CD14-positive monocyte (primary cell): ENCODE results near the gene DNAAF5. TPM values are rescaled to one million over a fixed set of nuclear protein-coding genes. Genes with fewer than 3 reads are reported as not detected.

ENCODE experiments used
- DNase-seq, 3 donors: peaks; one replicate each; pipeline ENCODE4 v3.0.0-alpha.2; 2011 to 2022
- H2AFZ ChIP-seq: 2 replicates; pipeline ENCODE4 v1.6.0; 2012; ENCODE audit warnings: mild to moderate bottlenecking, low read depth, low read length, inconsistent platforms; ENCODE audit not compliant: insufficient read depth, poor library complexity, severe bottlenecking
- H3K27ac ChIP-seq, 2 donors: 1 replicate in 1 of 2; 2 replicates in 1 of 2; pipeline ENCODE4 v1.5.1; 2012 to 2013; ENCODE audit warnings: low read length in 2 of 2, control low read depth in 1 of 2, inconsistent platforms in 1 of 2, low read depth in 1 of 2, mild to moderate bottlenecking in 1 of 2
- H3K27me3 ChIP-seq, 2 donors: one replicate each; pipeline versions ENCODE4 v1.6.0 to v1.6.1; 2011 to 2013; ENCODE audit warnings: low read length in 2 of 2; ENCODE audit not compliant: control insufficient read depth in 2 of 2, insufficient read depth in 2 of 2
- H3K36me3 ChIP-seq, 2 donors: replicated peaks in 1 of 2; 1 replicate in 1 of 2; 2 replicates in 1 of 2; pipeline versions ENCODE4 v1.5.1 to v1.6.1; 2012 to 2013; ENCODE audit warnings: low read length in 2 of 2, control low read depth in 1 of 2, inconsistent platforms in 1 of 2, mild to moderate bottlenecking in 1 of 2; ENCODE audit not compliant: insufficient read depth in 2 of 2, control insufficient read depth in 1 of 2
- H3K4me1 ChIP-seq, 2 donors: 1 replicate in 1 of 2; 2 replicates in 1 of 2; pipeline versions ENCODE4 v1.5.1 to v1.6.1; 2012 to 2013; ENCODE audit warnings: low read length in 2 of 2, control low read depth in 1 of 2, inconsistent platforms in 1 of 2, mild to moderate bottlenecking in 1 of 2, moderate library complexity in 1 of 2; ENCODE audit not compliant: insufficient read depth in 2 of 2, control insufficient read depth in 1 of 2
- H3K4me2 ChIP-seq: replicated peaks from 2 replicates; pipeline ENCODE3; 2012; ENCODE audit warnings: low read length, moderate library complexity, mild to moderate bottlenecking; ENCODE audit not compliant: poor library complexity, severe bottlenecking; ENCODE audit errors: extremely low read depth
- H3K4me3 ChIP-seq, 3 experiments: fragments of 200-600 bp in 1 of 3; sonication (generic) in 1 of 3; replicated peaks in 1 of 3; 1 replicate in 2 of 3; 2 replicates in 1 of 3; pipeline ENCODE4 v1.5.1; 2011 to 2013; ENCODE audit warnings: low read length in 3 of 3, mild to moderate bottlenecking in 3 of 3, control low read depth in 2 of 3, low read depth in 2 of 3, inconsistent platforms in 1 of 3, moderate library complexity in 1 of 3
- H3K79me2 ChIP-seq: 2 replicates; pipeline ENCODE4 v1.6.0; 2012; ENCODE audit warnings: mild to moderate bottlenecking, control low read depth, inconsistent platforms, low read length, moderate library complexity; ENCODE audit not compliant: insufficient read depth
- H3K9ac ChIP-seq: 2 replicates; pipeline ENCODE4 v1.6.0; 2017; ENCODE audit warnings: low read length, mild to moderate bottlenecking; ENCODE audit not compliant: insufficient read depth, poor library complexity, severe bottlenecking
- H3K9me3 ChIP-seq, 2 donors: replicated peaks in 1 of 2; 1 replicate in 1 of 2; 2 replicates in 1 of 2; pipeline versions ENCODE4 v1.5.1 to v1.6.1; 2012 to 2013; ENCODE audit warnings: low read length in 2 of 2, control low read depth in 1 of 2; ENCODE audit not compliant: control insufficient read depth in 1 of 2, insufficient read depth in 1 of 2
- H4K20me1 ChIP-seq: 2 replicates; pipeline ENCODE4 v1.6.0; 2012; ENCODE audit warnings: mild to moderate bottlenecking, low read length, control low read depth, moderate library complexity; ENCODE audit not compliant: insufficient read depth
- H3K27ac Mint-ChIP-seq, 7 donors: one replicate each; pipeline ENCODE4 v1.8.0; 2020; ENCODE audit warnings: mild to moderate bottlenecking in 7 of 7, mixed read lengths in 7 of 7, moderate library complexity in 6 of 7, inconsistent platforms in 2 of 7
- H3K27me3 Mint-ChIP-seq, 3 donors: one replicate each; pipeline ENCODE4 v1.8.0; 2021 to 2022; ENCODE audit warnings: low read depth in 3 of 3, mild to moderate bottlenecking in 3 of 3, mixed read lengths in 3 of 3, moderate library complexity in 3 of 3, inconsistent platforms in 1 of 3
- H3K36me3 Mint-ChIP-seq, 2 donors: one replicate each; pipeline ENCODE4 v1.8.0; 2020; ENCODE audit warnings: mixed read lengths in 2 of 2, inconsistent platforms in 1 of 2, mild to moderate bottlenecking in 1 of 2
- H3K4me1 Mint-ChIP-seq: one replicate; pipeline ENCODE4 v1.8.0; 2020; ENCODE audit warnings: mild to moderate bottlenecking, mixed read lengths
- H3K4me3 Mint-ChIP-seq, 2 donors: one replicate each; pipeline ENCODE4 v1.8.0; 2020; ENCODE audit warnings: mild to moderate bottlenecking in 2 of 2, mixed read lengths in 2 of 2, moderate library complexity in 1 of 2
- H3K9me3 Mint-ChIP-seq, 7 donors: one replicate each; pipeline ENCODE4 v1.8.0; 2020 to 2022; ENCODE audit warnings: mixed read lengths in 7 of 7, mild to moderate bottlenecking in 6 of 7, moderate library complexity in 6 of 7, inconsistent platforms in 2 of 7
- CTCF ChIP-seq: fragments of 200-600 bp; IDR thresholded peaks from one replicate; pipeline ENCODE4 v1.8.0; 2022; ENCODE audit warnings: antibody characterized with exemption, mild to moderate bottlenecking
- WGBS: methylation state at CpG from one replicate; pipeline ENCODE4 v1.1.5; 2013; ENCODE audit warnings: missing lambda C conversion rate; ENCODE audit not compliant: insufficient coverage; 5-methylcytosine and 5-hydroxymethylcytosine counted together
- intact Hi-C, 2 donors: fragments of 100-400 bp; cut with micrococcal nuclease; formaldehyde crosslinking; loops; one replicate each; pipeline versions ENCODE4 v1.15.0 to v1.15.1; 2023
- polyA plus RNA-seq, 3 donors: library from polyadenylated mRNA; depleted of rRNA in 1 of 3; unstranded in 2 of 3; stranded (reverse) in 1 of 3; fragments of 300-500 nt in 2 of 3; fragments of >200 nt in 1 of 3; fragmentation: Illumina TruSeq in 2 of 3; gene quantifications; 1 replicate in 2 of 3; 2 replicates in 1 of 3; pipeline ENCODE4 v1.2.3, GENCODE V29; 2012 to 2021

Gene DNAAF5
- polyA plus RNA-seq, 3 donors, result 1.2 to 9.6 (median 2.0) TPM

- no peak overlapping the region for H3K4me3 ChIP-seq
- H3K9ac ChIP-seq, result no peak overlapping the region
- intact Hi-C loops, result no loop called here
- 98% methylated on average over 30 of the region's 35 CpGs for WGBS
- no peak overlapping the region for H2AFZ ChIP-seq
- no peak overlapping the region for H3K27ac ChIP-seq
- no peak for DNase-seq
- Mint-ChIP-seq H3K36me3 (peaks cover 45 to 65% of the 10 kb centered on the region in 2 donors), H3K9me3 (peaks cover 0 to 4% (median 0%) of the 10 kb centered on the region in 7 donors), H3K27me3 (no peaks in the 10 kb centered on the region), H3K27ac (no peak overlapping the region), H3K4me3 (no peak overlapping the region), H3K4me1 (no peaks in the 10 kb centered on the region)
- no peaks in the 10 kb centered on the region for H3K27me3 ChIP-seq
- H3K79me2 ChIP-seq, result no peaks in the 10 kb centered on the region
- H4K20me1 ChIP-seq, result no peaks in the 10 kb centered on the region
- H3K36me3 ChIP-seq, result peaks cover 23 to 59% of the 10 kb centered on the region in 2 donors
- no peak overlapping the region for H3K4me2 ChIP-seq
- H3K9me3 ChIP-seq, result peaks cover 0 to 4% of the 10 kb centered on the region in 2 donors
- no peak for TF ChIP-seq CTCF
- no peaks in the 10 kb centered on the region for H3K4me1 ChIP-seq
These were observed 30.5 kb downstream of the DNAAF5 start for GRCh38 chr7:756928-757560.

GRCh38 chr7:757741-758163, 31.3 kb downstream of the DNAAF5 start:
- WGBS, result 98% methylated on average over 12 of the region's 19 CpGs
- H4K20me1 ChIP-seq, result no peaks in the 10 kb centered on the region
- no peak overlapping the region for H3K27ac ChIP-seq
- no peak overlapping the region for H3K4me2 ChIP-seq
- no peak for DNase-seq
- no peaks in the 10 kb centered on the region for H3K4me1 Mint-ChIP-seq
- no peak overlapping the region for H2AFZ ChIP-seq
- no peak for TF ChIP-seq CTCF
- H3K4me3 ChIP-seq, result no peak overlapping the region
- H3K36me3 Mint-ChIP-seq, result peaks cover 43 to 70% of the 10 kb centered on the region in 2 donors
- no peaks in the 10 kb centered on the region for H3K9me3 ChIP-seq
- no peaks in the 10 kb centered on the region for H3K9me3 Mint-ChIP-seq
- no peak overlapping the region for H3K4me3 Mint-ChIP-seq
- H3K4me1 ChIP-seq, result no peaks in the 10 kb centered on the region
- no peak overlapping the region for H3K9ac ChIP-seq
- peaks cover 0 to under 1% (median 0%) of the 10 kb centered on the region in 3 donors for H3K27me3 Mint-ChIP-seq
- H3K27me3 ChIP-seq, result no peaks in the 10 kb centered on the region
- intact Hi-C loops, result no loop called here
- H3K36me3 ChIP-seq, result peaks cover 23 to 59% of the 10 kb centered on the region in 2 donors
- H3K27ac Mint-ChIP-seq, result no peak overlapping the region
- no peaks in the 10 kb centered on the region for H3K79me2 ChIP-seq
